ENCODE data around the gene LIX1L. TPM values are rescaled to one million over a fixed set of nuclear protein-coding genes. Genes with fewer than 3 reads are reported as not detected.

The LIX1L gene
- polyA plus RNA-seq, 2 of the 4 experiments (the other 2 are of a cell fraction) = 10.5 to 35.8 TPM

DNA sequence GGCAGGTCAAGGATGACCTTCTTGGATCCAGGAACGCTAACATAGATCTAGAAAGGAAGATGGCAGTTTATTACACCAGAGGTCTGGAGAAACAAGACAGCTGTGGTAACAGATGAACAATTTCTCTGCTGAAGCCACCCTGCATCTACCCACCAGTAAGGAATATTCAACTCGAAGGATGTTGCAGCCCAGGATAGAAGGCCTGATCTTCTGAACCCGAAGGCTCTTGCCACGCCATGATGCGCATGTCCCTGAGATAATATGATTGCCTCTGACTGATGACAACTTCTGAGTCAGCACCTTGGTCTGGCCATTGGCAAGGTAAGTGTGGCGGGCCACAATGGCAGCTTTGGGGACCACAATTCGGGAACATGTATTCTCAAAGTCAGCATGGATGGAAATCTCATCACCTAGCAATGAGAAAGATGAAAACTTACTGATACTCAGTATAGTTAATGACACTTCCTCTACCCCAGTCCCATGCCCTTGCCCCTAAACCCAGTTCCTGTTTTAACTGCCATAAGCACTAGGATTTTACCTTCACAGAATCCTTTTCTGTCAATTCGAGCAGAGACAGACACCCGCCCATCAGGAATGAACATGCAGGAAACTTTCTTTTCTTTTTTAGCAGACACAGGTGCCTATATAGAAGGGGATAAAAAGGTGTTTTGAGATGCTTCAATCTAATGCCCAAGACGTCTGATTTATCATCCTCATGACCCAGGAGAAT is 36.7 kb upstream of the LIX1L start:
- no peak overlapping the region for H3K4me3 ChIP-seq
- peaks cover 4% of the 10 kb centered on the region; the same call in 1 of the 3 replicates for H3K4me1 ChIP-seq
- 79% methylated on average over 10 of the region's 10 CpGs for WGBS (ENCODE audit: missing lambda C conversion rate)

DNA sequence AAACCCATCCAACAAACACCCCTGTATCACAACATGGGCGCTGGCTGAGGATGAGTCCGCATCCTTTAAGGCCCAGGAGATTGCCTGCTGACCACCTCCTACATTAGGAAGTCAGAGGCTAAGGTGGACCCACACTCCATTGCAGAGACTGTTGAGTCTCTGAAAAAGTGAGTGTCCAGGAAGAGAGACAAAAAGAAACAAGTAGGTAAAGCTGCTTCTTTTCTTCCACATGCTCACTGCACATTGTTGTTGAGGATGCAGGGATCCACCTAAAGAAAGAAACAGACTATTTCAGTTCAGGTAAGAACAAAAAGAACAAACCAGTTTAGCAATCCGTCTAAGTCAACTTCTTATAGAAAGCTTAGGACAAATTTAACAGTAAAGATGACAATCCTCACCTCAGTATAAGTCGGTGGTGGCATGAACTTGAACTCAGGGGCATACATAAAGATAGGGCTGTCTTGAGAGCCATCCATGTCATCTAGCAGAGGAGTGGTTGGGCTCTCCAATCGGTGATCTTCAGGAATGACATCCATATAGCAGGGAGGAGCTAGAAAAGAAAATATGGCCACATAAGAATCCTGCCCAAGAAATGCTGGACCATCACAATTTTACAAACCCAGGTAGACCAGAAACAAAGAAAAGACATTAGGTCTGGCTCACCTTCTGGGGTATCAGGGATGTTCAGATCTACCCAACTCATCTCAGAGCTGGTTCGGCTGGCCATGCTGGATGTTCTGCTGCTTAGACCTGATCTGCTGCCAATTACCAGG is 36.0 kb upstream of the LIX1L start:
- FAIRE-seq (no peak), ATAC-seq (no peak), DNase-seq (ENCODE audit: low read depth in 1 of 2, low spot score in 1 of 2) (no peak)
- POLR2A ChIA-PET = no interaction called here
- CTCF ChIA-PET = interaction anchor here (1.1 to 24.2 kb wide), 5 partner anchors 15 to 149 kb away, joined by 3 to 566 read pairs (median 7); partner anchors contain the start of genes HJV and NUDT17
- Histone ChIP-seq H3K27ac (no peak overlapping the region), H3K4me2 (no peak overlapping the region), H3K9me3 (no peaks in the 10 kb centered on the region), H3K4me3 (no peak overlapping the region), H3K4me1 (peaks cover 3% of the 10 kb centered on the region; the same call in 1 of the 3 replicates)
- 71% methylated on average over 6 of the region's 6 CpGs for WGBS (ENCODE audit: missing lambda C conversion rate)
- TF ChIP-seq MAZ (IDR thresholded peaks at IDR 0.05; ENCODE audit: borderline replicate concordance, low read depth, low read length) = no peak
- TF ChIP-seq NR3C1 (IDR thresholded peaks at IDR 0.05) = no peak
- TF ChIP-seq PHF8 (IDR thresholded peaks at IDR 0.05; ENCODE audit: borderline replicate concordance, low read depth) = no peak
- no peak for TF ChIP-seq CHD4 (IDR thresholded peaks at IDR 0.05; ENCODE audit: borderline replicate concordance)
- no peak for TF ChIP-seq CHD2 (IDR thresholded peaks at IDR 0.05; ENCODE audit: low read length, partially characterized antibody)
- TF ChIP-seq ZFP36 (IDR thresholded peaks at IDR 0.05; ENCODE audit: borderline replicate concordance, partially characterized antibody) = no peak
- no peak for TF ChIP-seq TP53 (CRISPR knock-in tag; IDR thresholded peaks at IDR 0.05)
- no peak for TF ChIP-seq POLR2AphosphoS2 (conservative IDR thresholded peaks at IDR 0.05; ENCODE audit: low read length)
- no peak for TF ChIP-seq SREBF2 (IDR thresholded peaks at IDR 0.05)

More for the DNA sequence above, 36.7 kb upstream of the LIX1L start:
- POLR2A ChIA-PET = no interaction called here
- H3K27ac ChIP-seq = no peak overlapping the region
- CTCF ChIA-PET = interaction anchor here (1.0 to 24.2 kb wide), 6 partner anchors 15 to 149 kb away, joined by 3 to 566 read pairs (median 6); partner anchors contain the start of genes HJV and NUDT17
- no peak overlapping the region for H3K4me2 ChIP-seq
- H3K9me3 ChIP-seq = no peaks in the 10 kb centered on the region
- TF ChIP-seq HOXA7 (CRISPR knock-in tag; IDR thresholded peaks at IDR 0.05) (no peak), SMC3 (IDR thresholded peaks at IDR 0.05) (no peak), CHD2 (IDR thresholded peaks at IDR 0.05; ENCODE audit: low read length, partially characterized antibody) (no peak), JUNB (IDR thresholded peaks at IDR 0.05) (no peak), CBX8 (IDR thresholded peaks at IDR 0.05) (no peak), POLR2AphosphoS2 (conservative IDR thresholded peaks at IDR 0.05; ENCODE audit: low read length) (no peak), TP53 (CRISPR knock-in tag; IDR thresholded peaks at IDR 0.05) (no peak), HEYL (CRISPR knock-in tag; IDR thresholded peaks at IDR 0.05) (no peak), PHF8 (IDR thresholded peaks at IDR 0.05; ENCODE audit: borderline replicate concordance, low read depth) (no peak), BHLHE40 (IDR thresholded peaks at IDR 0.05; ENCODE audit: low read depth, low read length) (no peak), ZFP36 (IDR thresholded peaks at IDR 0.05; ENCODE audit: borderline replicate concordance, partially characterized antibody) (no peak), HOXB13 (CRISPR knock-in tag; IDR thresholded peaks at IDR 0.05; ENCODE audit: low read depth) (no peak), RAD21 (conservative IDR thresholded peaks at IDR 0.05 in 1 of 2, IDR thresholded peaks at IDR 0.05 in 1 of 2) (no peak), FOXS1 (CRISPR knock-in tag; IDR thresholded peaks at IDR 0.05) (no peak), RCOR1 (IDR thresholded peaks at IDR 0.05; ENCODE audit: low read depth, low read length) (no peak), FOSB (CRISPR knock-in tag; IDR thresholded peaks at IDR 0.05) (no peak)
- TF ChIP-seq, protein P1, sequence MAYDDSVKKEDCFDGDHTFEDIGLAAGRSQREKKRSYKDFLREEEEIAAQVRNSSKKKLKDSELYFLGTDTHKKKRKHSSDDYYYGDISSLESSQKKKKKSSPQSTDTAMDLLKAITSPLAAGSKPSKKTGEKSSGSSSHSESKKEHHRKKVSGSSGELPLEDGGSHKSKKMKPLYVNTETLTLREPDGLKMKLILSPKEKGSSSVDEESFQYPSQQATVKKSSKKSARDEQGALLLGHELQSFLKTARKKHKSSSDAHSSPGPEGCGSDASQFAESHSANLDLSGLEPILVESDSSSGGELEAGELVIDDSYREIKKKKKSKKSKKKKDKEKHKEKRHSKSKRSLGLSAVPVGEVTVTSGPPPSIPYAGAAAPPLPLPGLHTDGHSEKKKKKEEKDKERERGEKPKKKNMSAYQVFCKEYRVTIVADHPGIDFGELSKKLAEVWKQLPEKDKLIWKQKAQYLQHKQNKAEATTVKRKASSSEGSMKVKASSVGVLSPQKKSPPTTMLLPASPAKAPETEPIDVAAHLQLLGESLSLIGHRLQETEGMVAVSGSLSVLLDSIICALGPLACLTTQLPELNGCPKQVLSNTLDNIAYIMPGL (CRISPR knock-in tag; IDR thresholded peaks at IDR 0.05; ENCODE audit: borderline replicate concordance) = no peak
- TF ChIP-seq, protein P2, sequence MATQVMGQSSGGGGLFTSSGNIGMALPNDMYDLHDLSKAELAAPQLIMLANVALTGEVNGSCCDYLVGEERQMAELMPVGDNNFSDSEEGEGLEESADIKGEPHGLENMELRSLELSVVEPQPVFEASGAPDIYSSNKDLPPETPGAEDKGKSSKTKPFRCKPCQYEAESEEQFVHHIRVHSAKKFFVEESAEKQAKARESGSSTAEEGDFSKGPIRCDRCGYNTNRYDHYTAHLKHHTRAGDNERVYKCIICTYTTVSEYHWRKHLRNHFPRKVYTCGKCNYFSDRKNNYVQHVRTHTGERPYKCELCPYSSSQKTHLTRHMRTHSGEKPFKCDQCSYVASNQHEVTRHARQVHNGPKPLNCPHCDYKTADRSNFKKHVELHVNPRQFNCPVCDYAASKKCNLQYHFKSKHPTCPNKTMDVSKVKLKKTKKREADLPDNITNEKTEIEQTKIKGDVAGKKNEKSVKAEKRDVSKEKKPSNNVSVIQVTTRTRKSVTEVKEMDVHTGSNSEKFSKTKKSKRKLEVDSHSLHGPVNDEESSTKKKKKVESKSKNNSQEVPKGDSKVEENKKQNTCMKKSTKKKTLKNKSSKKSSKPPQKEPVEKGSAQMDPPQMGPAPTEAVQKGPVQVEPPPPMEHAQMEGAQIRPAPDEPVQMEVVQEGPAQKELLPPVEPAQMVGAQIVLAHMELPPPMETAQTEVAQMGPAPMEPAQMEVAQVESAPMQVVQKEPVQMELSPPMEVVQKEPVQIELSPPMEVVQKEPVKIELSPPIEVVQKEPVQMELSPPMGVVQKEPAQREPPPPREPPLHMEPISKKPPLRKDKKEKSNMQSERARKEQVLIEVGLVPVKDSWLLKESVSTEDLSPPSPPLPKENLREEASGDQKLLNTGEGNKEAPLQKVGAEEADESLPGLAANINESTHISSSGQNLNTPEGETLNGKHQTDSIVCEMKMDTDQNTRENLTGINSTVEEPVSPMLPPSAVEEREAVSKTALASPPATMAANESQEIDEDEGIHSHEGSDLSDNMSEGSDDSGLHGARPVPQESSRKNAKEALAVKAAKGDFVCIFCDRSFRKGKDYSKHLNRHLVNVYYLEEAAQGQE (IDR thresholded peaks at IDR 0.05) = no peak
- TF ChIP-seq, protein P3, sequence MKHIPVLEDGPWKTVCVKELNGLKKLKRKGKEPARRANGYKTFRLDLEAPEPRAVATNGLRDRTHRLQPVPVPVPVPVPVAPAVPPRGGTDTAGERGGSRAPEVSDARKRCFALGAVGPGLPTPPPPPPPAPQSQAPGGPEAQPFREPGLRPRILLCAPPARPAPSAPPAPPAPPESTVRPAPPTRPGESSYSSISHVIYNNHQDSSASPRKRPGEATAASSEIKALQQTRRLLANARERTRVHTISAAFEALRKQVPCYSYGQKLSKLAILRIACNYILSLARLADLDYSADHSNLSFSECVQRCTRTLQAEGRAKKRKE (CRISPR knock-in tag; IDR thresholded peaks at IDR 0.05; ENCODE audit: low read depth) = no peak
- DNase-seq (ENCODE audit: low read depth in 1 of 2, low spot score in 1 of 2) (no peak), FAIRE-seq (no peak), ATAC-seq (no peak)

All from A549 (cell line).